Endothelial cell of umbilical vein (primary cell): Measurements from ENCODE around the gene COLQ. TPM values are rescaled to one million over a fixed set of nuclear protein-coding genes. Genes with fewer than 3 reads are reported as not detected.

Experiments
- BruUV-seq: library from RNA; stranded (reverse); fragments of 400-500 nt; replicated peaks from 2 replicates; lab custom pipeline; 2021; lab: Mats Ljungman, UMichigan
- CTCF ChIA-PET: fragments of 300-600, 350-600 bp; sonication (Branson Sonifier 250); formaldehyde crosslinking; loops from one replicate; lab custom pipeline; 2021; ENCODE audit warnings: antibody characterized with exemption, inconsistent platforms; lab: Charles Lee
- POLR2A ChIA-PET: fragments of 300-600, 350-600 bp; sonication (Branson Sonifier 250); formaldehyde crosslinking; loops from one replicate; lab custom pipeline; 2021; ENCODE audit warnings: antibody characterized with exemption, inconsistent platforms; lab: Charles Lee
- DNase-seq: peaks from one replicate; pipeline ENCODE4 v3.0.0-alpha.2; 2011; ENCODE audit warnings: low read depth, low spot score
- FAIRE-seq: peaks from 2 replicates; lab custom pipeline; 2011; peaks lifted over from hg19 to GRCh38; lab: Jason Lieb, UNC
- H2AFZ ChIP-seq: 2 replicates; pipeline ENCODE4 v1.6.0; 2012; ENCODE audit warnings: low read depth, low read length, control low read depth, inconsistent platforms
- H3K27ac ChIP-seq: 2 replicates; pipeline ENCODE4 v1.5.1; 2011; ENCODE audit warnings: low read depth, mild to moderate bottlenecking, control low read depth, low read length, moderate library complexity; ENCODE audit not compliant: insufficient read depth
- H3K27me3 ChIP-seq, 2 experiments: 2 replicates each; pipeline versions ENCODE4 v1.6.0 to v1.6.1; 2011; ENCODE audit warnings: low read length in 2 of 2, mixed read lengths in 1 of 2; ENCODE audit not compliant: control insufficient read depth in 2 of 2, insufficient read depth in 2 of 2
- H3K36me3 ChIP-seq, 2 experiments: 2 replicates in 1 of 2; 3 replicates in 1 of 2; pipeline ENCODE4 v1.5.1; 2011; ENCODE audit warnings: low read length in 2 of 2, mild to moderate bottlenecking in 1 of 2, moderate library complexity in 1 of 2; ENCODE audit not compliant: control insufficient read depth in 2 of 2, insufficient read depth in 2 of 2; ENCODE audit errors: extremely low read depth in 1 of 2
- H3K4me1 ChIP-seq: 3 replicates; pipeline ENCODE4 v1.5.1; 2011; ENCODE audit warnings: mild to moderate bottlenecking, low read length; ENCODE audit not compliant: control insufficient read depth, insufficient read depth; ENCODE audit errors: extremely low read depth
- H3K4me2 ChIP-seq: 2 replicates; pipeline ENCODE4 v1.6.1; 2011; ENCODE audit warnings: low read length, control low read depth, mixed read lengths; ENCODE audit not compliant: insufficient read depth
- H3K4me3 ChIP-seq, 3 experiments: fragments of 200-600 bp in 1 of 3; sonication (generic), shearing (Covaris generic) in 1 of 3; replicated peaks in 1 of 3; 2 replicates each; pipeline ENCODE4 v1.5.1; 2011 to 2016; ENCODE audit warnings: control low read depth in 3 of 3, low read length in 3 of 3, mild to moderate bottlenecking in 2 of 3, inconsistent platforms in 1 of 3, low read depth in 1 of 3, moderate library complexity in 1 of 3; ENCODE audit not compliant: insufficient read depth in 1 of 3
- H3K79me2 ChIP-seq: 2 replicates; pipeline ENCODE4 v1.6.0; 2012; ENCODE audit warnings: low read length, inconsistent platforms; ENCODE audit not compliant: control insufficient read depth, insufficient read depth
- H3K9ac ChIP-seq: replicated peaks from 2 replicates; pipeline ENCODE3; 2011; ENCODE audit warnings: low read length, control low read depth; ENCODE audit not compliant: insufficient read depth; ENCODE audit errors: extremely low read depth
- H3K9me1 ChIP-seq: replicated peaks from 3 replicates; pipeline ENCODE4 v1.6.0; 2011; ENCODE audit warnings: mild to moderate bottlenecking, low read length; ENCODE audit not compliant: control insufficient read depth, insufficient read depth; ENCODE audit errors: extremely low read depth
- H3K9me3 ChIP-seq: replicated peaks from 2 replicates; pipeline ENCODE4 v1.5.1; 2012; ENCODE audit warnings: low read length, inconsistent platforms; ENCODE audit not compliant: control insufficient read depth, insufficient read depth
- H4K20me1 ChIP-seq: replicated peaks from 2 replicates; pipeline ENCODE3; 2011; ENCODE audit warnings: mild to moderate bottlenecking, low read length; ENCODE audit not compliant: control insufficient read depth, insufficient read depth; ENCODE audit errors: extremely low read depth
- CTCF ChIP-seq, 2 donors: IDR thresholded peaks; 1 replicate in 1 of 2; 2 replicates in 1 of 2; pipeline ENCODE4 v1.5.1; 2011; ENCODE audit warnings: low read length in 2 of 2, mild to moderate bottlenecking in 2 of 2, moderate library complexity in 2 of 2, control low read depth in 1 of 2, inconsistent platforms in 1 of 2, low read depth in 1 of 2; ENCODE audit not compliant: insufficient read depth in 1 of 2; ENCODE audit errors: extremely low read depth in 1 of 2
- EZH2 ChIP-seq: IDR thresholded peaks from 2 replicates; pipeline ENCODE4 v1.6.1; 2012; ENCODE audit warnings: borderline replicate concordance, low read depth, mild to moderate bottlenecking, moderate library complexity, low read length, inconsistent platforms; ENCODE audit not compliant: severe bottlenecking
- FOS ChIP-seq: IDR thresholded peaks from 2 replicates; pipeline ENCODE4 v1.6.1; 2011; ENCODE audit warnings: mild to moderate bottlenecking, low read length, moderate library complexity, borderline replicate concordance; ENCODE audit not compliant: insufficient read depth
- GATA2 ChIP-seq: IDR thresholded peaks from 2 replicates; pipeline ENCODE4 v1.7.0; 2011; ENCODE audit warnings: low read depth, mild to moderate bottlenecking, moderate library complexity, mixed read lengths, low read length; ENCODE audit not compliant: insufficient read length, insufficient read depth
- JUN ChIP-seq: IDR thresholded peaks from 2 replicates; pipeline ENCODE4 v1.6.1; 2011; ENCODE audit warnings: borderline replicate concordance, low read depth; ENCODE audit not compliant: insufficient read length, insufficient read depth
- MAX ChIP-seq: IDR thresholded peaks from 2 replicates; pipeline ENCODE4 v1.6.1; 2011; ENCODE audit not compliant: insufficient read depth, insufficient read length
- MYC ChIP-seq: IDR thresholded peaks from one replicate; pipeline ENCODE4 v1.6.1; 2011; ENCODE audit warnings: mild to moderate bottlenecking, low read depth, low read length
- POLR2A ChIP-seq: IDR thresholded peaks from 2 replicates; pipeline ENCODE4 v1.6.1; 2012; ENCODE audit warnings: low read depth, mild to moderate bottlenecking, control low read depth, low read length
- POLR2AphosphoS5 ChIP-seq: IDR thresholded peaks from 2 replicates; pipeline ENCODE4 v1.6.1; 2012; ENCODE audit warnings: low read depth, mild to moderate bottlenecking, control low read depth, low read length, moderate library complexity; ENCODE audit not compliant: insufficient read depth
- dilution Hi-C: fragments of 300-500 bp; cut with MboI; formaldehyde crosslinking; loops from one replicate; pipeline ENCODE4 v1.15.0; 2019; ENCODE audit warnings: low sequenced_read_pairs; ENCODE audit not compliant: extremely low pct_ligation_motif_present
- intact Hi-C: fragments of 100-400 bp; cut with micrococcal nuclease; formaldehyde crosslinking; loops from one replicate; pipeline ENCODE4 v1.10.0; 2022
- polyA plus RNA-seq, 4 experiments: library from polyadenylated mRNA; depleted of rRNA in 3 of 4; stranded (reverse) in 3 of 4; unstranded in 1 of 4; fragments of >200 nt; gene quantifications; 2 replicates each; pipeline versions ENCODE4 v1.2.1 to v1.2.3, GENCODE V29; 2011 to 2012; ENCODE audit warnings: missing spikeins in 1 of 4
- total RNA-seq: library from RNA; stranded (reverse); gene quantifications from 2 replicates; pipeline ENCODE4 v1.2.3, GENCODE V29; 2021

Gene COLQ
- total and polyA plus RNA-seq, 2 donors (not counting 3 experiments of a cell fraction or from before 2014, with no cell fraction given), result 2.0 to 2.3 TPM

GRCh38 chr3:15523660-15524417 is 2.3 kb upstream of the COLQ start:
- H2AFZ ChIP-seq, result no peak overlapping the region
- H3K27ac ChIP-seq, result no peak overlapping the region
- H3K9me1 ChIP-seq, result no peaks in the 10 kb centered on the region
- peaks cover 7 to 18% of the 10 kb centered on the region in 2 experiments for H3K27me3 ChIP-seq
- DNase-seq, result no peak
- no peaks in the 10 kb centered on the region for H3K79me2 ChIP-seq
- dilution Hi-C loops, result no loop called here
- H3K4me1 ChIP-seq, result no peaks in the 10 kb centered on the region
- POLR2A ChIA-PET, result no interaction called here
- no peaks in the 10 kb centered on the region for H3K9me3 ChIP-seq
- CTCF ChIA-PET, result no interaction called here
- no peak overlapping the region for H3K4me3 ChIP-seq
- no peak overlapping the region for H3K9ac ChIP-seq
- intact Hi-C loops, result no loop called here
- BruUV-seq, result no TSS peak
- FAIRE-seq, result no peak
- no peaks in the 10 kb centered on the region for H3K36me3 ChIP-seq
- no peak for TF ChIP-seq FOS
- no peak for TF ChIP-seq EZH2
- TF ChIP-seq MAX, result no peak
- no peak for TF ChIP-seq GATA2
- TF ChIP-seq MYC, result no peak
- no peak for TF ChIP-seq POLR2AphosphoS5
- TF ChIP-seq JUN, result no peak
- TF ChIP-seq CTCF (IDR thresholded peaks at IDR 0.05; ENCODE audit: extremely low read depth in 1 of 2, insufficient read depth in 1 of 2, low read depth in 1 of 2, low read length in 2 of 2), result no peak
- TF ChIP-seq POLR2A, result no peak
- no peaks in the 10 kb centered on the region for H4K20me1 ChIP-seq
- H3K4me2 ChIP-seq, result no peak overlapping the region
